HEK293T (cell line): ENCODE data around the gene CTIF.
"Not testable (repeated sequence)": the region's sequence is repeated elsewhere in the genome, so short reads cannot be mapped to it uniquely, and the experiment has no call there.

Experiments used
- CTCF ChIA-PET: fragments of 350-600 bp; formaldehyde crosslinking; extraction: SDS; loops from one replicate; lab custom pipeline; 2021; ENCODE audit warnings: antibody characterized with exemption, inconsistent platforms; lab: Yijun Ruan, JAX
- POLR2A ChIA-PET: fragments of 350-600 bp; formaldehyde crosslinking; extraction: SDS; loops from one replicate; lab custom pipeline; 2020; ENCODE audit warnings: antibody characterized with exemption, inconsistent platforms; lab: Yijun Ruan, JAX
- DNase-seq: peaks from one replicate; pipeline ENCODE4 v3.0.0; 2012; ENCODE audit warnings: mixed read lengths; ENCODE audit errors: extremely low spot score
- ARNT ChIP-seq: fragments of 450-650 bp; IDR thresholded peaks from 2 replicates; pipeline ENCODE4 v1.6.1; 2017; ENCODE audit warnings: mild to moderate bottlenecking
- BHLHE40 ChIP-seq: fragments of 450-650 bp; IDR thresholded peaks from 2 replicates; pipeline ENCODE4 v1.6.1; 2016; ENCODE audit warnings: mild to moderate bottlenecking, moderate library complexity, borderline replicate concordance
- CTBP1 ChIP-seq: fragments of 450-650 bp; IDR thresholded peaks from 2 replicates; pipeline ENCODE4 v1.6.1; 2016; ENCODE audit warnings: borderline replicate concordance
- ELF4 ChIP-seq: fragments of 450-650 bp; IDR thresholded peaks from 2 replicates; pipeline ENCODE4 v1.6.1; 2017; ENCODE audit warnings: antibody characterized with exemption
- FOXA1 ChIP-seq: fragments of 450-650 bp; IDR thresholded peaks from 2 replicates; pipeline ENCODE4 v1.6.1; 2016; ENCODE audit warnings: mild to moderate bottlenecking
- FOXK2 ChIP-seq: fragments of 450-650 bp; IDR thresholded peaks from 2 replicates; pipeline ENCODE4 v1.6.1; 2016; ENCODE audit warnings: mild to moderate bottlenecking
- FOXM1 ChIP-seq: fragments of 450-650 bp; IDR thresholded peaks from 2 replicates; pipeline ENCODE4 v1.6.1; 2017; ENCODE audit warnings: mild to moderate bottlenecking, borderline replicate concordance
- HDGF ChIP-seq: fragments of 450-650 bp; IDR thresholded peaks from 2 replicates; pipeline ENCODE4 v1.6.1; 2017; ENCODE audit warnings: antibody characterized with exemption, borderline replicate concordance
- L3MBTL2 ChIP-seq: fragments of 450-650 bp; conservative IDR thresholded peaks from 2 replicates; pipeline ENCODE4 v1.6.1; 2016; ENCODE audit warnings: mild to moderate bottlenecking
- LEF1 ChIP-seq: fragments of 450-650 bp; IDR thresholded peaks from 2 replicates; pipeline ENCODE4 v1.6.1; 2017; ENCODE audit warnings: mild to moderate bottlenecking, borderline replicate concordance
- NFRKB ChIP-seq: fragments of 450-650 bp; IDR thresholded peaks from 2 replicates; pipeline ENCODE4 v1.6.1; 2016; ENCODE audit warnings: mild to moderate bottlenecking, moderate library complexity
- SP1 ChIP-seq: fragments of 450-650 bp; IDR thresholded peaks from 2 replicates; pipeline ENCODE4 v1.6.1; 2017
- SUZ12 ChIP-seq: fragments of 450-650 bp; IDR thresholded peaks from 2 replicates; pipeline ENCODE4 v1.6.1; 2016; ENCODE audit warnings: mild to moderate bottlenecking
- TARDBP ChIP-seq: fragments of 450-650 bp; IDR thresholded peaks from 2 replicates; pipeline ENCODE4 v1.6.1; 2016
- ZNF384 ChIP-seq: fragments of 450-650 bp; IDR thresholded peaks from 2 replicates; pipeline ENCODE4 v1.6.1; 2016
- TF ChIP-seq, protein P1 (sequence below): fragments of 450-650 bp; IDR thresholded peaks from 2 replicates; pipeline ENCODE4 v1.6.1; 2016

The CTIF gene

DNA sequence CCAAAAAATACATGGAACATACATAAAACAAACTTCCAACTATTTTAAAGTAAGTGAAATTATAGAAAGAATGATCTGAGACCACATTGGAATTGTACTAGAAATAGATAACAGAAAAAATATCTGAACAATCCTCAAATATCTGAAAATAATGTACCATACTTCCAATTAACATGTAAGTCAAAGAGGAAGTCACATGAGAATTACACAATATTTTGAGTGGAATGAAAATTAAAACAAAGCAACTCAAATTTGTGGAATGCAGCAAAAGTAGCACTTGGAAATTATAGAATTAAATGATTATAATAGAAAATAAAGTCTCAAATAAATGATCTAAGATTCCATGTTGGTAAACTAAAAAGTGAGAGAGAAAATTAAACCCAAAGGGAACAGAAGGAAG lies 38.3 kb upstream of the CTIF start:
- CTCF ChIA-PET, result no interaction called here
- no peak for DNase-seq
- TF ChIP-seq ELF4 (no peak), NFRKB (no peak), CTBP1 (no peak), SP1 (no peak), FOXK2 (no peak), TARDBP (no peak), ZNF384 (no peak), FOXM1 (no peak), FOXA1 (no peak)
- TF ChIP-seq, protein P1, sequence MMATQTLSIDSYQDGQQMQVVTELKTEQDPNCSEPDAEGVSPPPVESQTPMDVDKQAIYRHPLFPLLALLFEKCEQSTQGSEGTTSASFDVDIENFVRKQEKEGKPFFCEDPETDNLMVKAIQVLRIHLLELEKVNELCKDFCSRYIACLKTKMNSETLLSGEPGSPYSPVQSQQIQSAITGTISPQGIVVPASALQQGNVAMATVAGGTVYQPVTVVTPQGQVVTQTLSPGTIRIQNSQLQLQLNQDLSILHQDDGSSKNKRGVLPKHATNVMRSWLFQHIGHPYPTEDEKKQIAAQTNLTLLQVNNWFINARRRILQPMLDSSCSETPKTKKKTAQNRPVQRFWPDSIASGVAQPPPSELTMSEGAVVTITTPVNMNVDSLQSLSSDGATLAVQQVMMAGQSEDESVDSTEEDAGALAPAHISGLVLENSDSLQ, result no peak
- POLR2A ChIA-PET, result no interaction called here

DNA sequence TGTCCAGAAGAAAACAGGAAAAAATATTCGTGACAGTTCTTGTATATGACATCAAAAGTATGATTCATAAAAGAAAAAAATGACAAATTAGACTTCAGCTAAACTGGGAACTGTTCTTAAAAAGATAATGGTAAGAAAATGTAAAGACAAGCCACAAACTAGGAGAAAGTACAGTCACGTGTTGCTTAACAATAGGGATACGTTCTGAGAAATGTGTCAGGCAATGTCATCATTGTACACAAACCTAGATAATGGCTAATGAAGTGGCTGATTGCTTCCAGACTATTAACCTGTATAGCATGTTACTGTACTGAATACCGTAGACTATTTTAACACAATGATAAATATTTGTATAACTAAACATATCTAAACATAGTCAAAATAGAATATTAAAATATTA lies 35.9 kb upstream of the CTIF start:
- TF ChIP-seq NFRKB (no peak), CTBP1 (no peak), ELF4 (no peak), LEF1 (no peak), HDGF (no peak), TARDBP (no peak), L3MBTL2 (no peak), SP1 (no peak), FOXK2 (no peak)
- ChIA-PET POLR2A (no interaction called here), CTCF (no interaction called here)
- DNase-seq, result no peak

DNA sequence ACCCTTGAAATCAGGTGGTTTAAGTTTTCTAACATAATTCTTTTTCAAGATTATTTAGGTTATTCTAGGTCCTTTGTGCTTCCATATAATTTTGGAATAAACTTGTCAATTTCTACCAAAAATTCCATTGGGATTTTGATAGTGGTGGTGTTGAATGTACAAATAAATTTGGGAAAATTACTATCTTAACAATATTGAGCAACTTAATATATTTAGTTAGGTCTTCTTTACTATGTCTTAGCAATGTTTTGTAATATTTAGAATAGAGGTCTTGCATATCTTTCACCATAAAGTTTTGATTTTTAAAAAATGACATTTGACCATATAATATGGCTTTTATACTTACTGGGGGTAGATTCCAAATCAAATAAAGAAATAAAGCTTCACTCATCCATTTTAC lies 34.0 kb upstream of the CTIF start:
- DNase-seq, result no peak
- TF ChIP-seq SUZ12 (no peak), SP1 (no peak), HDGF (no peak), CTBP1 (no peak), LEF1 (no peak)
- CTCF ChIA-PET, result no interaction called here
- POLR2A ChIA-PET, result no interaction called here

DNA sequence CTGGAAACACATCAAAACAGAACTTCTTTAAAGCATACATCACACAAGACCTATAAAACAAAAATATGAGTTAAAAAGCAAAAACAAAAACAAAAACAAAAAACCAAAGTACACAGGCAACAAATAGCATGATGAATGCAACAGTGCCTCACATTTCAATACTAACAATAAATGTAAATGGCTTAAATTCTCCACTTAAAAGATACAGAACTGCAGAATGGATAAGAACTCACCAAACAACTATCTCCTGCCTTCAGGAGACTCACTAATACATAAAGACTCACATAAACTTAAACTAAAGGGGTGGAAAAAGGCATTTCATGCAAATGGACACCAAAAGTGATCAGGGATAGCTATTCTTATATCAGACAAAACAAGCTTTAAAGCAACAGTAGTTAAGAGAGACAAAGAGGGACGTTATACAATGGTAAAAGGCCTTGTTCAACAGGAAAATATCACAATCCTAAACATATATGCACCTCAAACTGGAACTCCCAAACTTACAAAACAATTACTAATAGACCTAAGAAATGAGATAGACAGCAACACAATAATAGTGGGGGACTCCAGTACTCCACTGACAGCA lies 31.8 kb upstream of the CTIF start:
- CTCF ChIA-PET, DNase-seq, POLR2A ChIA-PET: not testable (repeated sequence)

DNA sequence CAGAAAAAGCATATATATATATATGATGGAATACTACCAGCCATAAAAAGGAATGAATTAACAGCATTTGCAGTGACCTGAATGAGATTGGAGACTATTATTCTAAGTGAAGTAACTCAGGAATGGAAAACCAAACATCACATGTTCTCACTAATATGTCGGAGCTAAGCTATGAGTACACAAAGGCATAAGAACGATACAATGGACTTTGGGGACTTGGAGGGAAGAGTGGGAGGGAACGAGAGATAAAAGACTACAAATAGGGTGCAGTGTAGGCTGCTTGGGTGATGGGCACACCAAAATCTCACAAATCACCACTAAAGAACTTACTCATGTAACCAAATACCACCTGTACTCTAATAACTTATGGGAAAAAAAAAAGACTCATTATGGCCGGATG lies 26.3 kb upstream of the CTIF start:
- POLR2A ChIA-PET, DNase-seq: not testable (repeated sequence)
- CTCF ChIA-PET, result interaction anchor here (0.7 kb wide), 1 partner anchor 33 kb away, joined by 4 read pairs; no protein-coding TSS in a partner anchor

DNA sequence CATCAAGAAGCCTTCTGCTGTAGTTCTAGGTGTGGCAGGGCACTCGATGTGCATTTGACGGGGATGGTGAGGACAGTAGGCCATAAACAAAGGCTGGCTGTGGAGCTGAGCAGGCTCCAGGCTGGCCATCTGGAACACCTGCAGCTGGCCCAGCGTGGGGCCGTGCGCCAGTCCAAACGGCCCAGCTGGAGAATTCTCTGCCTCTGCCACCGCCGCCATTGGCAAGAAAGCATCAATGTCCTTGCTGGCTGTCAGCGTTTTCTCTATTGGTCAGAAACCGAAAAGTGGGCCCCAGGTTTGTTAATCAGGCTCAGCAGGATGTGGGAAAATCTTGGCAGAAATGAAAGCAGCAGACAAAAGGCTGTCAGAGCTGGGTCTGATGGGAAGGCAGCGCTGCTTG lies 24.0 kb upstream of the CTIF start:
- ChIA-PET POLR2A (no interaction called here), CTCF (no interaction called here)
- no peak for DNase-seq
- TF ChIP-seq CTBP1 (no peak), TARDBP (no peak), FOXA1 (no peak), SP1 (no peak), ARNT (no peak), L3MBTL2 (no peak), HDGF (no peak)
- TF ChIP-seq, protein P1, result no peak

DNA sequence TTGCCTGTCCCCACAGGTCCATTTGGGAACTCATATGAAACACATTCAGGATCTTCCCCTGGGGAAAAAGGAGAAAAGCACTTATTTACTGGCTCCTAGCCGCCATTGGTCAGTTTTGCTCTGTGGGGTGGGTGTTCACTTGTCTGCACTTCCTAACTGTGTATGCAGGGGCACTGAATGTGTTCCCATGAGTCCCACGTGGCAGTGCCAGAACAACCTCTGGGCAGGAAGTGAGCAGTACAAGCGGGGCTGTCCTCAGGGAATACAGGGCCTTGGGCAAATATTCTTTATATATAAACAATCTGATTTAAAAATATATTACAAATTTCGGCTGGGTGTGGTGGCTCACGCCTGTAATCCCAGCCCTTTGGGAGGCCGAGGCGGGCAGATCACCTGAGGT lies 21.8 kb upstream of the CTIF start:
- CTCF ChIA-PET, result no interaction called here
- no peak for DNase-seq
- TF ChIP-seq ZNF384 (no peak), SUZ12 (no peak), CTBP1 (no peak), FOXA1 (no peak), BHLHE40 (no peak), NFRKB (no peak), FOXK2 (no peak), LEF1 (no peak), TARDBP (no peak), ARNT (no peak), HDGF (no peak)
- POLR2A ChIA-PET, result no interaction called here

DNA sequence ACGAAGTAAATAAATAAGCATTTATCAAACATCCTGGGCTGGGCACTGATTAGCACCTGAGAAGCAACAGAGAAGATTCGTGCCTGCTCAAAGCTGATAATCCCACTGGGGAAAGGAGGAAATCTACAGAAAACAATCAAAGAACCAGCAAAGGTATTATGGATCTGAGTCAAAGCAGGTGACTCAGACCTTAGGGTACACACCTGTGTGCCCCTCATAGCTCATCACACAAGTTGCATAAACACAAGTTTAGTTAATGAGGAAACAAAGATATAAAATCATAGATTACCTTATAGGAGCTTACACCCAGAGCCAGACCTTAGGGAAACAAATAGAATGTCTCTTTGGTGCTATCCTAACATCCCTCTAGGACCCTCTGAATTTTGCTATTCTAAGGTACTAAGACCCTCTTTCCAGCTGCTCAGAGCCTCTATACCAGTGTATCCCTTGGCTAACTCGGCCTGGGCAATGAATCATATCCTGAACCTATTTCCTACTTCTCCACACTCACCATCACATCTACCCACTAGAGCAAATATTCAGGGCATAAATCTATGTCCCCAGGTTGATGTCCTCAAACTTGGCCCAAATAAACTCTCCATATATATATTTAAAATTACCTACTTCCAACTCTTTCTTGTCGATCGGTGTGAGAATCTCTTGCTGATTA lies 19.3 kb upstream of the CTIF start:
- ChIA-PET CTCF (no interaction called here), POLR2A (no interaction called here)
- TF ChIP-seq BHLHE40 (no peak), LEF1 (no peak), HDGF (no peak), TARDBP (no peak), ARNT (no peak), ELF4 (no peak), ZNF384 (no peak), FOXK2 (no peak), FOXM1 (no peak), L3MBTL2 (no peak), NFRKB (no peak), FOXA1 (no peak), SUZ12 (no peak), CTBP1 (no peak)
- TF ChIP-seq, protein P1, result no peak
- no peak for DNase-seq
